T-helper 1 cell treated with Interleukin-12 subunit alpha and Interleukin-12 subunit beta and Interleukin-4 antibody, amounts not matched to agents 30 ng/mL and 1 ng/mL, for 36 hours (primary cell): Measurements from ENCODE around the gene AGER. TPM values are rescaled to one million over a fixed set of nuclear protein-coding genes. Genes with fewer than 3 reads are reported as not detected.
"Not testable (repeated sequence)": the region's sequence is repeated elsewhere in the genome, so short reads cannot be mapped to it uniquely, and the experiment has no call there.

Source experiments
- intact Hi-C: fragments of 100-400 bp; cut with micrococcal nuclease; formaldehyde crosslinking; loops from one replicate; pipeline ENCODE4 v1.15.1; 2024
- total RNA-seq: library from RNA; stranded (reverse); gene quantifications from 2 replicates; pipeline ENCODE4 v1.2.3, GENCODE V29; 2022

AGER gene
- 34.1 and 37.9 TPM in 2 replicates for total RNA-seq

DNA sequence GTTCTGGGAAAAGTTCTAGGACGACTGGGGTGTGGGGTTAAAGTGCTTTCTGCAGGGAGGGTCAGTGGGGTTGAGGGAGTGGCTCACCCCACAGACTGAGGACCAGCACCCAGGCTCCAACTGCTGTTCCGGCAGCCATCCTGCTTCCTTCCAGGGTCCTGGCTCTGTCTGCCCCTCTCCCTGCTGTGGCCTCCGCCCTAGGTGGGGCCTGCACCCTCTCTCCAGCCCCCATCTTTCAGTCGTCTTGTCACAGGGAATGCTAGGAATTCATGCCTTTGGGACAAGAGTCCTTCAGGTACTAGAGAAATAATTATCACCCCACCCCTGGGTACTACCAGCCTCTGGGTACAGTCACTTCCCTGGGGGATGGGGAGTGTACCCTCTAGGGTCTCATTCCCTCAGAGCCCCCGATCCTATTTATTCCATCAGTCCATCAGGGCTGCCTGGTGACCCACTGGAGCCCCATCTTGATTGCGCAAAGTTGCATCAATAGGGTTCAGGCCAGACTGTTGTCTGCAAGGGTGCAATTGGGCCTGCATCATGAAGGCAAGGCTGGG, at the start of gene AGER:
Gene AGER, minus strand, starts transcription at position 170 of the 557 bp plus-strand sequence. Its CDS starts 31 bp downstream, at position 139.
- intact Hi-C loops, result no loop called here

GRCh38 chr6:32226434-32226833, 42.4 kb upstream of the AGER start:
- intact Hi-C loops, result no loop called here

DNA sequence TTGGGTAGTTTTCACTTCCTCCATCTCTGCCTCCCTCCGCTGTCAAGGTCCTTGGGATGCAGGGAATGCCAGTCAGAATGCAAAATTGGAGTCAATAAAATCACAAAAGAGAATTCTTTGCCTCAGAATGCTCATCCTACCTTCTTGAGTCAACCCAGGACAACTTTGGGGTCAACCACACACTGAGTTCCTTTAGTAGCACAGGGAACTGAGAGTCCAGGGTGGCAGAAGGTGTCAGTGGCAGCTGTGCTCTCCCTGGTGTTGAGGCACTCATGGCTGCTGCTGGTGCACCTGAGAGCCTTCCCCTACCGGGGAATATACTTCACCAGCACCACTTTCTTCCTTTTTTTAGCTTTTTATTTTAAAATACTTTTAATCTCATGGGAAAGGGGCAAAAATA, 40.6 kb upstream of the AGER start:
- intact Hi-C loops, result no loop called here

- intact Hi-C loops, result no loop called here
These were observed 39.5 kb upstream of the AGER start, which contains the start of gene NOTCH4 for GRCh38 chr6:32223258-32224235. NOTCH4 (minus strand) TSS chr6:32224067; CDS start chr6:32223928, 139 bp downstream.

DNA sequence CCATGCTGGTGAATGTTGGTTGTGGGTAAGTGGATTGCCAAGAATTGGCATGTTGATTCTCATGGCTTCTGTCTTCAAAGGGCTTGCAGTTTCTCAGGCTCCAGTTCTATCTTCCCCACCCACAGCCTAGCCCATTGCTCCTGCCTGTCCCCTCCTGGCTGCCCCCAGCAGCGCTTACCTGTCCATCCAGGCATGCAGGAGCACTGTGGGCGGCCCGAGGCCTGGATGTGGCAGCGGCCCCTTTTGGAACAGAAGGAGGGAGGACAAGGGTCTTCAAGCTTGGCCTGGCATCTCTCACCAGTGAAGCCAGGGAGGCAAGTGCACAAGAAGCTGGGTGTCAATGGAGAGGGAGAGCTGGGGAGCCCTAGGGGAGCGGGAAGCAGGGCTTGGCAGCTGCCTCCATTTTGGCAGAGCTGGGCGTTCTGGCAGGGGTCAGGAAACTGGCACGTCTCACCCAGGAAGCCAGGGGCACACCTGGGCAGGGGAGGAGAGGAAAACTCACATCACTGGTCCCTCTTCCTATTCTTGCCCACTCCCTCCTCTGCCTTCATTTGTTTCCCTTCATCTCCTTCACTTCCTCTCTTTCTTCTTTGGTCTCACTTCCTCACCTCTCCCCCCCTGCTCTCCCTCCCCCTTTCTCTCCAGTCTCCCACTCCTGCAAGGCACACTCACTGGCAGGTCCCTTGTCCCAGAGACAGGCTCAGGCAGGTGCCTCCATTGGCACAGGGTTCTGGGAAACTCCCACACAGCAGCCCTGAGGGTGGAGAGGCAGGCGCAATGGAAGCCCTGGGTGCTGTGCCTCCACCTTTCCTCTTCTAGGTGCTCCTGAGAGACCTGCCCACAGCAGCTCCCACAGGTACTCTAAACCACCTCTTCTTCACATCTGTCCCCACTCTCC, 38.5 kb upstream of the AGER start:
- intact Hi-C loops, result no loop called here

- intact Hi-C loops, result no loop called here
These were observed 36.0 kb upstream of the AGER start for GRCh38 chr6:32220021-32220420.

- intact Hi-C loops, result no loop called here
These were observed 34.1 kb upstream of the AGER start for GRCh38 chr6:32218167-32218566.

- intact Hi-C loops, result no loop called here
These were observed 32.9 kb upstream of the AGER start for GRCh38 chr6:32216998-32217397.

GRCh38 chr6:32216285-32216684, 32.2 kb upstream of the AGER start:
- intact Hi-C loops, result no loop called here

- intact Hi-C loops, result no loop called here
These were observed 31.6 kb upstream of the AGER start for GRCh38 chr6:32215617-32216016.

DNA sequence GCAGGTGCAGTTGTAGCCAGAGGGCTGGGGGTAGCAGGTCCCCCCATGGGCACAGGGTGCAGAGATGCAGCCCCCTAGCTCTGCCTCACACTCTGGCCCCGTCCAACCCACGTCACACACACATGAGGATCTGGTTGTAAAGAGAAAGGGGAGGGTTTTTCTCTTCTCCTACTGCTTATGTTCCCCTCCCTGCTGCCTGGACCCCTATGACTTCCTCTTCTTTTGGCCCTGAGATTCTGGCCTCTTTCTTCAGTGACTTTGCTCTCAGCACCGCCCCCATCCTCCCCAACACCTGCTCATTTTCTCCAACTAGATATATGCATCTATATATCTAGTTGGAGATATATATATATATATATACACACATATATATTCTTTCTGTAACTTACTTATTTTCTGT, 30.1 kb upstream of the AGER start:
- intact Hi-C loops, result no loop called here

- intact Hi-C loops, result no loop called here
These were observed 29.6 kb upstream of the AGER start for GRCh38 chr6:32213649-32214048.

DNA sequence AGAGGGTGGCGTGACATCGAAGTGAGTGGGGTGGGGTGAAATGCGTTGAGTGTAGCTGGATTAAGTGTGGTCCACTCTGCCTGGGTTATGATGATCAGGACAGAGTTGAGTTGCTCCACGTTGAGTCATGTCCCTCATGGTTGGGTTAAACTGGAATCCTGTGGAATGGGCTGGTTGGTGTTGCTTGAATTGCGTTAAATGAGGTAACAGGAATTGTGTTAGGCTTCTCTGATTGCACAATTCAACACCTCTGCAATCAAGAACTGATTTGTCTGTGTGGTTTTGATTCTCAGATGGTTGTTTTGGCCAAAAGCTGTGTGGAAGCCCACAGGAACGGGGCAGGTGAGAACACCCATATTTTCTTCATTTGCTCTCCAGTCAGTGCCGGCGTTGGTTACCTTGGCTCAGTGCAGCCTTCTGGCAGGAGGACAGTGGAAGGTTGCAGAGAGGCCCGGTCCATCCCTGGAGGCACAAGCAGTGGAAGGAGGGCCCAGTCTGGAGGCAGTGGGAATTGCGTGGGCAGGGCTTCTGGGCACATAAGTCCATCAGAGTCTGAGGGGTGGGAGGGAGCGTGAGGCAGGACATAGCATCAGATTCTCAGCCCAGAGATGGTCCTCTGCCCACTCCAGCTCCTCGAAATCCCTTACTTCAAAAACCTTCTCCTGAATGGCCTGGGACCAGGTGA, 28.2 kb upstream of the AGER start:
- intact Hi-C loops, result no loop called here

GRCh38 chr6:32211432-32211831, 27.4 kb upstream of the AGER start:
- intact Hi-C loops, result not testable (repeated sequence)

DNA sequence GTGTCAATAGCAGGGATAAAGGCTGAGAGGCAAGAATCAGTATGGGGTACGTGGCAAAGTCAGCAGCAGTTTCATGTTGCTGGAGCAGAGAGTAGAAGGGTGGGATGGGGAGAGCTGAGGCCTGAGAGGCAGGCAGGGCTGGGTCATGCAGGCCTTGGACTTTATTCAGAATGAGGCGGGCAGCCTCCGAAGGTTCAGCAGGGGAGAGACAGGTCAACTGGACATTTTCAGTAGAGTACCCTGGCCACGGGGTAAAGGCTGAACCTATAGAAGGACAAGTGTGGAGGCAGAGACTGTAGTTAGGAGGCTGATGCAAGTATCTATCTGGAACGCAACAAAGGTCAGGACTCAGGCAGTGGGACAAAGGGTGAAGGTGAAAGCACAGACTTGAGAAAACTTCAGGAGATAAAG, 26.1 kb upstream of the AGER start:
- intact Hi-C loops, result no loop called here

GRCh38 chr6:32208996-32209395, 24.9 kb upstream of the AGER start:
- intact Hi-C loops, result no loop called here

DNA sequence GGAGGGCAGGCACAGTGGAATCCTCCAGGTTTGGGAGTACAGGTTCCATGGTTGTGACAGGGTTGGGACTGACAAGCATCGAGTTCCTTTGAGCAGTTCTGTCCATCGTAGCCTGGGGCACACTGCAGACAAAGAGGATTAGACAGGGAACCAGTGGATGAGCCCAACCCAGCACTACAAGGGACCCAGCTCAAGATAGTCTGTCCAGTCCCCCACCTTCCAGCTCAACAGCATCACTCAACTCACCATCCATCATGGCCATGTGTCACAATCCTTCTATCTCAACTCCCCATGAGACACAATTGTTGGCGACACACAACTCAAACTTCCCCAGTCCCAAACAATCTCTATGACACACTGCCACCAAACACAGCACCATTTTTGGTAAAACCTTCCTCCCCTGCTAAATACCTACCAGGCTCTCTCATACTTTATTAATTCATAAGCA, 20.2 kb upstream of the AGER start:
- intact Hi-C loops, result no loop called here

DNA sequence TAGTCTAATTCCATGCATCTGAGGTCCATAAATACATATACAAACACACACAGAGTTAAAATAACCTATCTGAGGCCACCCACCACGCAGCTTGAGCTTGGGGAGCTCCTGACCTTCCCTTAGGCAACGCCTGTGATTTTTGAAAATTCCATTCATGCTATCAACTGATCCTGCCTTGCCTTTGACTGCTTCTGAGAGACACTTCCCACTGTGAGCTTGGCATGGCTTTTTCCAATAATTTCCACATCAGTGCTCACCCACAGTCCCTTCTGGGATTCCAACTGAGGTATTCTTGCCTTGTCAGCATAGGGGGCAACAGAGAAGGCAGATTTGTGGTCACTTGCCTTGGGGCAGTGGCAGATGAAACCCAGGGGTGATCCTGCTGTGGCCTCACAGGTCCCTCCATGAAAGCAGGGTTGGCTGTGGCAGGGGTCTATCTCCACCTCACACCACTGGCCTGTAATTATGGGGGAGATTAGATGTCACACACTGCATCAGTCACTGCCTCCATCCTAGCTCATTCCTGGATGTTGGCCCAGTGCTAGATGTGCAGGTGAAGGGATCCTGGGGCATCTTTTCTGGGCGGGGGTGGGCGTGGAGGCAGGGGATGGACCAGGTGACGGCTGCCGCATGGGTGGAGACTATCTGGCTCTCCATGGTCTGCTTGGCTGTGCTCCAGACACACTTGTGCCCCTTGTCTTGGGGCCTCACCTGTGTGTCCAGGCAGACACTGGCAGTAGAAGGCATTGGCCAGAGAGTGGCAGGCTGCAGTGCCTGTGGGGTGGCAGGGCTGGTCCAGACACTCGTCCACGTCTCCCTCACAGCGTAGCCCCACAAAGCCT, 19.6 kb upstream of the AGER start:
- intact Hi-C loops, result no loop called here

- intact Hi-C loops, result no loop called here
These were observed 18.1 kb upstream of the AGER start for GRCh38 chr6:32202186-32202585.
